DOHH2 (cell line): ENCODE results near the gene SLC26A2.

Source experiments
- CTCF ChIP-seq: fragments of 200-600 bp; sonication (generic); IDR thresholded peaks from one replicate; pipeline ENCODE4 v1.5.1; 2014; ENCODE audit warnings: antibody characterized with exemption, mild to moderate bottlenecking, low read depth, low read length; ENCODE audit not compliant: poor library complexity, severe bottlenecking
- EZH2phosphoT487 ChIP-seq: fragments of 200-600 bp; sonication (generic); IDR thresholded peaks from 2 replicates; pipeline ENCODE4 v1.6.1; 2017; ENCODE audit warnings: borderline replicate concordance, mild to moderate bottlenecking, antibody characterized with exemption, low read length, moderate library complexity, mixed read lengths

- TF ChIP-seq CTCF, result no peak
- no peak for TF ChIP-seq EZH2phosphoT487
Measured at GRCh38 chr5:149995385-149996204, 35.0 kb downstream of the SLC26A2 start.
